ENCODE measurements around the gene ASCL1. TPM values are rescaled to one million over a fixed set of nuclear protein-coding genes. Genes with fewer than 3 reads are reported as not detected.

Gene ASCL1
- not detected for total RNA-seq

- Mint-ChIP-seq H3K27me3 (peaks cover 84% of the 10 kb centered on the region), H3K4me3 (peak within 1 kb of the TSS; percentile 55), H3K27ac (peak within 1 kb of the TSS; percentile 28), H3K36me3 (peaks cover 1% of the 10 kb centered on the region), H3K4me1 (peaks cover 37% of the 10 kb centered on the region), H3K9me3 (ENCODE audit: low read depth) (no peaks in the 10 kb centered on the region)
- ATAC-seq (no peak), DNase-seq (no peak)
- CTCF ChIA-PET, result no interaction called here
Measured at GRCh38 chr12:102957339-102958050, at the start of gene ASCL1. TSS of gene ASCL1 (plus strand) at chr12:102957674. CDS start at chr12:102958245, 571 bp downstream.

GRCh38 chr12:102907918-102908317, 49.6 kb upstream of the ASCL1 start:
- no peaks in the 10 kb centered on the region for H3K36me3 Mint-ChIP-seq
- H3K27ac Mint-ChIP-seq, result no peak overlapping the region
- CTCF ChIA-PET, result no interaction called here
- peaks cover 5% of the 10 kb centered on the region for H3K27me3 Mint-ChIP-seq
- H3K9me3 Mint-ChIP-seq (ENCODE audit: low read depth), result no peaks in the 10 kb centered on the region
- H3K4me3 Mint-ChIP-seq, result no peak overlapping the region
- DNase-seq (no peak), ATAC-seq (no peak)
- H3K4me1 Mint-ChIP-seq, result no peaks in the 10 kb centered on the region

- no peaks in the 10 kb centered on the region for H3K9me3 Mint-ChIP-seq (ENCODE audit: low read depth)
- CTCF ChIA-PET, result no interaction called here
- no peak for ATAC-seq
Measured at GRCh38 chr12:102910137-102910536, 47.3 kb upstream of the ASCL1 start.

GRCh38 chr12:102910792-102911191, 46.7 kb upstream of the ASCL1 start:
- CTCF ChIA-PET, result no interaction called here
- no peak overlapping the region for H3K4me3 Mint-ChIP-seq

More at GRCh38 chr12:102910137-102910536, 47.3 kb upstream of the ASCL1 start:
- no peaks in the 10 kb centered on the region for H3K4me1 Mint-ChIP-seq
- H3K27me3 Mint-ChIP-seq, result peaks cover 3% of the 10 kb centered on the region
- DNase-seq, result no peak
- no peaks in the 10 kb centered on the region for H3K36me3 Mint-ChIP-seq
- no peak overlapping the region for H3K4me3 Mint-ChIP-seq
- H3K27ac Mint-ChIP-seq, result no peak overlapping the region

GRCh38 chr12:102911320-102911719, 46.2 kb upstream of the ASCL1 start:
- DNase-seq (no peak), ATAC-seq (no peak)
- no peaks in the 10 kb centered on the region for H3K4me1 Mint-ChIP-seq
- no peaks in the 10 kb centered on the region for H3K9me3 Mint-ChIP-seq (ENCODE audit: low read depth)
- no peak overlapping the region for H3K27ac Mint-ChIP-seq
- no peaks in the 10 kb centered on the region for H3K36me3 Mint-ChIP-seq
- H3K27me3 Mint-ChIP-seq, result no peaks in the 10 kb centered on the region
- CTCF ChIA-PET, result no interaction called here
- no peak overlapping the region for H3K4me3 Mint-ChIP-seq

More at GRCh38 chr12:102910792-102911191, 46.7 kb upstream of the ASCL1 start:
- H3K4me1 Mint-ChIP-seq, result no peaks in the 10 kb centered on the region
- H3K9me3 Mint-ChIP-seq (ENCODE audit: low read depth), result no peaks in the 10 kb centered on the region
- no peaks in the 10 kb centered on the region for H3K36me3 Mint-ChIP-seq
- no peak for ATAC-seq
- no peaks in the 10 kb centered on the region for H3K27me3 Mint-ChIP-seq
- H3K27ac Mint-ChIP-seq, result no peak overlapping the region
- no peak for DNase-seq

- CTCF ChIA-PET, result no interaction called here
- Mint-ChIP-seq H3K27me3 (no peaks in the 10 kb centered on the region), H3K27ac (no peak overlapping the region), H3K36me3 (no peaks in the 10 kb centered on the region), H3K4me3 (no peak overlapping the region), H3K9me3 (ENCODE audit: low read depth) (no peaks in the 10 kb centered on the region), H3K4me1 (no peaks in the 10 kb centered on the region)
- DNase-seq (no peak), ATAC-seq (no peak)
Measured at GRCh38 chr12:102912258-102912657, 45.2 kb upstream of the ASCL1 start.

GRCh38 chr12:102913453-102914226, 43.8 kb upstream of the ASCL1 start:
- Mint-ChIP-seq H3K9me3 (ENCODE audit: low read depth) (no peaks in the 10 kb centered on the region), H3K27ac (no peak overlapping the region), H3K4me3 (no peak overlapping the region), H3K4me1 (peaks cover 2% of the 10 kb centered on the region), H3K27me3 (no peaks in the 10 kb centered on the region), H3K36me3 (no peaks in the 10 kb centered on the region)
- CTCF ChIA-PET, result no interaction called here
- DNase-seq (no peak), ATAC-seq (no peak)

- H3K27me3 Mint-ChIP-seq, result no peaks in the 10 kb centered on the region
- H3K4me1 Mint-ChIP-seq, result peaks cover 2% of the 10 kb centered on the region
- ATAC-seq, result no peak
- CTCF ChIA-PET, result interaction anchor here (1.3 kb wide), 1 partner anchor 13 kb away, joined by 3 read pairs; no protein-coding TSS in a partner anchor
- H3K9me3 Mint-ChIP-seq (ENCODE audit: low read depth), result no peaks in the 10 kb centered on the region
- no peaks in the 10 kb centered on the region for H3K36me3 Mint-ChIP-seq
- H3K27ac Mint-ChIP-seq, result no peak overlapping the region
- H3K4me3 Mint-ChIP-seq, result no peak overlapping the region
- no peak for DNase-seq
Measured at GRCh38 chr12:102916252-102917025, 41.0 kb upstream of the ASCL1 start.

GRCh38 chr12:102917026-102917787, 40.3 kb upstream of the ASCL1 start, which contains the start of gene PAH:
TSS of gene PAH (minus strand) at chr12:102917244. CDS start at chr12:102917130, 114 bp downstream.
- DNase-seq (peak; percentile 40), ATAC-seq (peak; percentile 65)
- CTCF ChIA-PET, result interaction anchor here (0.9 to 1.3 kb wide), 2 partner anchors 12 to 631 kb away, joined by 3 read pairs; no protein-coding TSS in a partner anchor
- H3K4me1 Mint-ChIP-seq, result peaks cover 2% of the 10 kb centered on the region
- H3K4me3 Mint-ChIP-seq, result peak within 1 kb of the TSS; percentile 46
- no peaks in the 10 kb centered on the region for H3K36me3 Mint-ChIP-seq
- H3K27me3 Mint-ChIP-seq, result no peaks in the 10 kb centered on the region
- H3K9me3 Mint-ChIP-seq (ENCODE audit: low read depth), result no peaks in the 10 kb centered on the region
- no peak within 1 kb of the TSS for H3K27ac Mint-ChIP-seq

GRCh38 chr12:102918840-102919239, 38.6 kb upstream of the ASCL1 start:
- Mint-ChIP-seq H3K27me3 (no peaks in the 10 kb centered on the region), H3K4me3 (no peak overlapping the region), H3K4me1 (peaks cover 2% of the 10 kb centered on the region), H3K9me3 (ENCODE audit: low read depth) (no peaks in the 10 kb centered on the region), H3K27ac (no peak overlapping the region), H3K36me3 (no peaks in the 10 kb centered on the region)
- DNase-seq (no peak), ATAC-seq (no peak)
- CTCF ChIA-PET, result no interaction called here

GRCh38 chr12:102920271-102920670, 37.2 kb upstream of the ASCL1 start:
- no peaks in the 10 kb centered on the region for H3K9me3 Mint-ChIP-seq (ENCODE audit: low read depth)
- no peaks in the 10 kb centered on the region for H3K27me3 Mint-ChIP-seq
- H3K4me1 Mint-ChIP-seq, result peaks cover 2% of the 10 kb centered on the region
- H3K4me3 Mint-ChIP-seq, result no peak overlapping the region
- DNase-seq (no peak), ATAC-seq (no peak)
- H3K27ac Mint-ChIP-seq, result no peak overlapping the region
- CTCF ChIA-PET, result no interaction called here
- no peaks in the 10 kb centered on the region for H3K36me3 Mint-ChIP-seq

GRCh38 chr12:102921240-102921639, 36.2 kb upstream of the ASCL1 start:
- peaks cover 2% of the 10 kb centered on the region for H3K4me1 Mint-ChIP-seq
- no peaks in the 10 kb centered on the region for H3K9me3 Mint-ChIP-seq (ENCODE audit: low read depth)
- CTCF ChIA-PET, result no interaction called here
- H3K27me3 Mint-ChIP-seq, result peaks cover 4% of the 10 kb centered on the region
- ATAC-seq, result no peak
- no peaks in the 10 kb centered on the region for H3K36me3 Mint-ChIP-seq
- H3K27ac Mint-ChIP-seq, result no peak overlapping the region
- H3K4me3 Mint-ChIP-seq, result no peak overlapping the region
- no peak for DNase-seq

- H3K4me3 Mint-ChIP-seq, result no peak overlapping the region
- no peak overlapping the region for H3K27ac Mint-ChIP-seq
- no peaks in the 10 kb centered on the region for H3K9me3 Mint-ChIP-seq (ENCODE audit: low read depth)
- DNase-seq (no peak), ATAC-seq (no peak)
- H3K36me3 Mint-ChIP-seq, result no peaks in the 10 kb centered on the region
- CTCF ChIA-PET, result no interaction called here
- H3K4me1 Mint-ChIP-seq, result no peaks in the 10 kb centered on the region
- H3K27me3 Mint-ChIP-seq, result peaks cover 15% of the 10 kb centered on the region
Measured at GRCh38 chr12:102927220-102927619, 30.3 kb upstream of the ASCL1 start.

Measured in activated CD8-positive, alpha-beta memory T cell treated with anti-CD3 and anti-CD28 coated beads, Interleukin-2, amount 10 ng/mL, durations not matched to agents 7 days and 5 days (primary cell).